A549 (cell line): ENCODE measurements around the gene RAMP1.

Experiments used
- BCL3 ChIP-seq: fragments of >200 bp; sonication (Bioruptor Twin); formaldehyde crosslinking; IDR thresholded peaks from 3 replicates; pipeline ENCODE4 v1.6.1; 2016
- CBX2 ChIP-seq: fragments of 200-600 bp; sonication (generic); IDR thresholded peaks from 2 replicates; pipeline ENCODE4 v1.6.1; 2016; ENCODE audit warnings: low read depth, mild to moderate bottlenecking, borderline replicate concordance
- CEBPB ChIP-seq, 2 experiments: fragments of >200 bp in 1 of 2; sonication (Bioruptor Twin) in 1 of 2; formaldehyde crosslinking in 1 of 2; IDR thresholded peaks; 2 replicates each; pipeline ENCODE4 v1.6.1; 2012 to 2016
- CTCF ChIP-seq: fragments of >200 bp; sonication (Bioruptor Twin); formaldehyde crosslinking; IDR thresholded peaks from 3 replicates; pipeline ENCODE4 v1.5.1; 2016
- EHMT2 ChIP-seq: fragments of 200-600 bp; sonication (generic); IDR thresholded peaks from 2 replicates; pipeline ENCODE4 v1.6.1; 2016; ENCODE audit warnings: antibody characterized with exemption, low read depth, mild to moderate bottlenecking, moderate library complexity
- EP300 ChIP-seq, 2 experiments: fragments of >200 bp; sonication (Bioruptor Twin); formaldehyde crosslinking; IDR thresholded peaks; 2 replicates in 1 of 2; 3 replicates in 1 of 2; pipeline ENCODE4 v1.6.1; 2016 to 2017
- ESRRA ChIP-seq: fragments of 150-350 bp; IDR thresholded peaks from 2 replicates; pipeline ENCODE4 v1.6.1; 2014; ENCODE audit warnings: mild to moderate bottlenecking, low read length, borderline replicate concordance
- MAFK ChIP-seq: fragments of 450-650 bp; IDR thresholded peaks from 2 replicates; pipeline ENCODE4 v1.6.1; 2014; ENCODE audit not compliant: partially characterized antibody
- PHF8 ChIP-seq: fragments of 200-600 bp; sonication (generic); IDR thresholded peaks from 2 replicates; pipeline ENCODE4 v1.6.1; 2016; ENCODE audit warnings: low read depth, mild to moderate bottlenecking, antibody characterized with exemption, moderate library complexity, borderline replicate concordance
- REST ChIP-seq: fragments of 200-600 bp; sonication (generic); IDR thresholded peaks from 2 replicates; pipeline ENCODE4 v1.6.1; 2016; ENCODE audit warnings: antibody characterized with exemption, mild to moderate bottlenecking, moderate library complexity
- RFX5 ChIP-seq: fragments of 450-650 bp; IDR thresholded peaks from 2 replicates; pipeline ENCODE4 v1.7.1; 2014; ENCODE audit warnings: antibody characterized with exemption, mild to moderate bottlenecking, moderate library complexity
- TP53 ChIP-seq: fragments of 250-450 bp; sonication (Bioruptor Pico); IDR thresholded peaks from 2 replicates; pipeline ENCODE4 v1.5.0; 2021; ENCODE audit warnings: mild to moderate bottlenecking, moderate library complexity
- TF ChIP-seq, protein P1 (sequence below): IDR thresholded peaks from 2 replicates; pipeline ENCODE4 v1.6.1; 2012
- TF ChIP-seq, protein P2 (sequence below): fragments of 150-350 bp; IDR thresholded peaks from 2 replicates; pipeline ENCODE4 v1.6.1; 2014; ENCODE audit warnings: low read depth, mild to moderate bottlenecking, low read length

GRCh38 chr2:237876951-237877491 lies 17.6 kb downstream of the RAMP1 start:
- TF ChIP-seq MAFK (no peak), CTCF (no peak), BCL3 (no peak), REST (no peak), CEBPB (IDR thresholded peaks at IDR 0.05) (no peak), CBX2 (no peak), PHF8 (no peak), RFX5 (no peak), TP53 (CRISPR knock-in tag) (no peak), EP300 (IDR thresholded peaks at IDR 0.05) (no peak), ESRRA (no peak), EHMT2 (no peak)
- TF ChIP-seq, protein P1, sequence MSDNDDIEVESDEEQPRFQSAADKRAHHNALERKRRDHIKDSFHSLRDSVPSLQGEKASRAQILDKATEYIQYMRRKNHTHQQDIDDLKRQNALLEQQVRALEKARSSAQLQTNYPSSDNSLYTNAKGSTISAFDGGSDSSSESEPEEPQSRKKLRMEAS: no peak
- TF ChIP-seq, protein P2, sequence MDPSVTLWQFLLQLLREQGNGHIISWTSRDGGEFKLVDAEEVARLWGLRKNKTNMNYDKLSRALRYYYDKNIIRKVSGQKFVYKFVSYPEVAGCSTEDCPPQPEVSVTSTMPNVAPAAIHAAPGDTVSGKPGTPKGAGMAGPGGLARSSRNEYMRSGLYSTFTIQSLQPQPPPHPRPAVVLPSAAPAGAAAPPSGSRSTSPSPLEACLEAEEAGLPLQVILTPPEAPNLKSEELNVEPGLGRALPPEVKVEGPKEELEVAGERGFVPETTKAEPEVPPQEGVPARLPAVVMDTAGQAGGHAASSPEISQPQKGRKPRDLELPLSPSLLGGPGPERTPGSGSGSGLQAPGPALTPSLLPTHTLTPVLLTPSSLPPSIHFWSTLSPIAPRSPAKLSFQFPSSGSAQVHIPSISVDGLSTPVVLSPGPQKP: no peak
